DMS79 (cell line): Measurements from ENCODE around the gene ABLIM1.

Experiments
- DNase-seq: peaks from one replicate; lab custom pipeline; 2025; lab: John Stamatoyannopoulos, UW

Gene ABLIM1

DNA sequence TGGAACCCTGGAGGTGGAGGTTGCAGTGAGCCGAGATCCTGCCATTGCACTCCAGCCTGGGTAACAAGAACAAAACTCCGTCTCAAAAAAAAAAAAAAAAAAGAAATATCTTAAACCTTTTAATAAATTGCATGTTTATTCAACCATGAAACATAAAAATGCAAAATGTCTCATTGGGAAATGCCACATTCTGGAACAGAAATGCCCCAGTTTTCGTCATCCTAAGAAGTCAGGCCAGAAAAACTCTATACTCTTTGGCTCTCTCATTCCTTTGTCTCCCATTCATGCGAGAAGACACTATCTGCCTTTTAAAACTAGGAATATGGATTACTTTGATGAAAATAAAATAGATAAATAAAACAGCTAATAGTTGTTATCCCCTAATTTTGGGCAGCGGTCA is 21.5 kb upstream of the ABLIM1 start:
- DNase-seq: no peak

DNA sequence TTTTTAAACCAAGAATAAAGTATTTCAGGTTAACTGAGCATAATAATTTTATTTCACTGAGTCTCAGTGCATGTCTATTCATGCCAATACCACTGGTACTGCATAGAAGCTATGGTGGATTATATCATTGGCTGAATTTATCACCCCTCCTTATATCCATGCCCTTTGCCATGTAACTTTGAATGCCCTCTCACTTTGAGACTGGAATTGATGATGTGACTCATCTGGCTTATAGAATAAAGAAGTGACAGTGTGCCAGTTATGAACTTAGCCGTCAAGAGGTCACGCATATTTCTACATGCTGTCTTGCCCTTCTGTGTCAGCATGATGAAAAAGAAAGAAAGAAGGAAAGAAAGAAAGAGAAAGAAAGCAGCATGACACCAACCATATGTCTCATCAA is 20.7 kb upstream of the ABLIM1 start:
- DNase-seq: no peak

DNA sequence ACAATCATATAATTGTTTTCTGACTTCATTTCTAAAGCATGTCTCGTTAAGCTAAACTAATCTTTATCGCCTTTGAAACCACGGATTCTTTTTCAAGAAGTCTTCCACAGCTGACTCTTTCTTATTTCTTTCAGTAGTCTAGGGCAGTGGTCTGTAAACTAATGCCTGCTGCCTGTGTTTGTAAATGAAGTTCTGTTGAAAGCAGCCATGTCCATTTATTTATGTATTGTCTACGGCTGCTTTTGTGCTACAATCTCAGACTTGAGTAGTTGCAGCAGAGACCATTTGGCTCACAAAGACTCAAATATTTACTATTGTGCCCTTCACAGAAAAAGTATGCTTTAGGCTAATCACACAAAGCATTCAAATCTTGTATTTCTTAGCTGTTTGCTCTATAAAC is 20.3 kb upstream of the ABLIM1 start:
- no peak for DNase-seq

DNA sequence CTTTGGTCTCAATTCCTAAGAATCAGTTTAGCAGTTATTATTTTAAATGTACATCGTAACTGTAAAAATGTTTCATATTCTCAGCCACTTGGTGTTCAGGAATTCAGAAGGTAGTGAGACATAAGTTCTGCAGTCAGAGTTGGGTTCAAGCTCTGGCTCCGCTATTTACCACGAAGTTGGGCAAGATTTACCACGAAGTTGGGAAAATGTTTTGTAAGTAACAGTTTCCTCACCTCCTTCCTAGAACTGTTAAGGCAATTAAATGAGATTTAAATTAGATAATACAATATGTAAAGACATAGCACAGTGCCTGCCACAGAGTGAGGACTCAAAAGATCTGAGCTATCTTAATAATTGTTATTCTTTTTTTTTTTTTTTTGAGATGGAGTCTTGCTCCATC is 16.3 kb upstream of the ABLIM1 start:
- no peak for DNase-seq

DNA sequence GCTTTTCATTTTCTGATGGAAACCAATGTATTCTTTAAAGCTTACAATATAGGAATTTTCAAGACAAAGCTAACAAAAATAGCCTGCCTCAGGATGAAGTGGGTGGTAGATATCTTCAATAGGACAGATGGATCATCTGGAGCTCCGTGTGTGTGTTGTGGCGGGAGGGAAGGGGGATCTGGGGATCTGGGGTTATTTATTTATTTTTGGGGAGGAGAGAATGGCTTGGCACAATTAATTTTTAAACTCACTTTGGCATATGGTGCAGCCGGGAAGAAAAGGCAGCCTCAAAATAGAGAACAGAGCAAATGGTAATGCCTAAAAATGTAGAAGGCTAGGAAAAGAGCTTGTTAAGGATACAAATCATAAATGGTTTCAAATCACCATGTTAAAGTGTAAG is 11.6 kb upstream of the ABLIM1 start:
- DNase-seq: no peak

DNA sequence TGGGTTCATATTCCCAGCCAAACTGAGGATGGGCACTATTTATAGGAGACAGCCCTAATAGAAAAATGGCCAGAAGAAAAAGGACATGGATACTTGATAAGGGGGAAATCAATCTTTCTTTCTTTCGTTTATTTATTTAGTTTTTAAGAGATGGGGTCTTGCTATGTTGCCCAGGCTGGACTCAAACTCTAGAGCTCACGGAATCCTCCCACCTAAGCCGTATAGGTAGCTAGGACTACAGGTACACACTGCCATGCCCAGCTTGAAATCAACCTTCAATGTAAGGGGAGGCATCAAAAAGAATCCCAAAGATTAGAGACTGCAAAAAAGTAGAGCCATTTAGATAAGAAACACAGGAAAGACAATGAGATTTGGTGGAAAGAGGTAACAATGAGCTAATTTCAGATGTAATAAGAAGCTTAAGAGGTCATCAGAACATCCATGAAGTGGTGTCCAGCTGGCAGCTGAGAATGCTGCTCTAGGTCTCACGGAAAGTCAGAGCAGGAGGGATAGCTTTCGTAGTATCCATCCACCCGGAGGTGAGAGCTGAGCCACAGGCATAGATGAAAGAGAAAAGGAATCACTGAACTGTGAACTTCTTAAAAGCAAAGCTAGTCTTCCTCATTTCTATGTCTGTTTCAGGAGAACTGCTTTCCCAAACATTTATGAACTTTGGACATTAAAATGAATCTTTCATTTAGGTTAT is 10.5 kb upstream of the ABLIM1 start:
- no peak for DNase-seq

DNA sequence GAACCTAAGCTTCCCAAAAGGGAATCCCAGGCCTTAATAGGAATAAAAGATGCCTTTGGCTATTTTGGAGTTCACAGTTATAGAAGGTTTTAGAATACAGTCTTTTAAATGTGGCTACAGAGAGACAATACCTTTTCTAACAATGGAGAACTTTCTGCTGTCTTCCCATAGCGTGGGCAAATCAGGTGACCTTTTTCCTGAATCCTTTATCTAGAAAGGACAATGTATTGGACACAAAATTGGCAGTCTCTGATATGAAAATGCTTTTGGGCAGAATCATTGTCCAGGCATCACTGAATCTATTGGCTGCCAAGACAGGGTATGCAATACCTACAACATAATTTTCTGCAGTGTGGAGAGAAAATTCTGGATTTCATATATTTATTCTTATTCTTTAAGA is 7.8 kb upstream of the ABLIM1 start:
- no peak for DNase-seq

DNA sequence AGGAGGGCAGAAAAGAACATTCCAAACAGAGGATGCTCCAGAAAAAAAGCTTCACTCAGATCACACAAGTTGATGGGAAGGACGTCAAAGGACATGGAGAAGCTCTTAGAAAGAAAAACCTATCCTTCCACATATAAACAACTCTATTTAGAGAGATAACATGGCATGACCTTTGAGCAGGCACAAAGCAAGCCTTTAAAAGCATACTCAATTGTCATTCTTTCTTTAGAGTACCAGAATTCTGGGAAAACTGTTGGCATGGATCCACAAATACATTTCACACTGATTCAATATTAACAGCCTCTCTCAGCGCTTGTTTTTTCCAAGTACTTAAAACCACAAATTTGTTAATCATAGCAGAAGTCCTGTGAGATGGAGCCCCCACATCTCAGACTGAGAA is 7.3 kb upstream of the ABLIM1 start:
- DNase-seq: no peak

DNA sequence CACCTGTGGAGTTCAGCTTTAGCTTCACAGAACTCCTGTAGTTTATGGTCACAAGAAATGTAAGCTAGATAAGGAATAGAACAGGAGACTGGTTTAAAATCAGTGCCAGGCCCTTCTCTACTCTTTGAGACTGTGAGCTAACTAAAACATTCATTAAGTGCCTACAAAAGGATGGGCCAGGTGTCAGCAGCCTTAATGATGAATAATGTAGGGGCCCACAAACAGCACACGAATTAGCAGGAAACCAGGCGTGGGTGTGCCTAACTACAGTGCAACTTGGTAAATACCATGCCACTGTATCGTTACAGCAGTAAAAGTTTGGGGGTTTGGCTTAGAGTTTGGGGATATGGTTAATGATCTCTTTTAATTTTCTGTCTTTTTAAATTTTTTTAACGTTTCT is 6.1 kb upstream of the ABLIM1 start:
- no peak for DNase-seq

DNA sequence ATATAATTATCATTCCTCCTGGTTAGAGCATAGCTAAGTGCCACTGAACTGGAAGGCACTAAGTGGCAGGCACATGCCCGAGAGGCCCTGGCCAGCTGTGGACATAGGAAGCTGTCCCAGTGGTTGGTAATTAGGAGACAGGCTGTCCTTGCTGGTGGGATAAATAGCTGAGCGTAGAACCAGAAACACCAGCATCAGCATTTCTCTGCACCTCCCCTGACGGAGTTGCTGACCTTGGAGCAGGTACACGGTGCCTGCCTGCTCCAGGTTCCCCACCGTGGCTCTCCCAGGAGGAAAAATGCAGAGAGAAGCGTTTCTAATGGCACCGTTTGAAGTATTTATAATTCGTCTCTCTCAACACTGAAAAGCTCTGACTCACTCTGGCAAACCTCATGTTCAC is 5.6 kb upstream of the ABLIM1 start:
- no peak for DNase-seq

DNA sequence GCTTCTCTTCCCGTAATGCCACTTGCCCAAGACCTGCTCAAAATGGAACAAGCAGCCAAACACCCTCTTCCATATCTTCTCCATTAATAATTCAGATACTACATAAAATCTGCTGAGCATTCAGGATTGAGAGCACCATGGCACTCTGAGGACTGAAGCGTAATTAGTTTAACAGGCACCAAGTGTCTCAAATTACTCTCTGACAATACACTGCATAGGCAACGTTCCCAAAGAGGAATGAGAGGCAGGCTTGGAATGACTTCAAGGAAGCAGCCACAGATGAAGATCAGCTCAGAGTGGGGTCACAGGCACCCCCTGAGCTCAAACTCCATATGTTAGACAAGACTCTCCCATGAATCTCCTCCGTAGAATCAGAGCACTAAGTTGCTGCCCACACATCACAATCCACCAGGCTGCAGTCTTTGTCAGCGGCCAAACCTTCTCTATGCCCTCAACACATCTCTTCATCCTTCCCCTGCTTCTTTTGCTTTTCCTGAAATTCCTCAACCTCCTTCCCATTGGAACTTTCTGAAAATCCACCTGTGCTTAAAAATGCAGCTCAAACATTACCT is 4.7 kb upstream of the ABLIM1 start:
- DNase-seq: peak; percentile 25

DNA sequence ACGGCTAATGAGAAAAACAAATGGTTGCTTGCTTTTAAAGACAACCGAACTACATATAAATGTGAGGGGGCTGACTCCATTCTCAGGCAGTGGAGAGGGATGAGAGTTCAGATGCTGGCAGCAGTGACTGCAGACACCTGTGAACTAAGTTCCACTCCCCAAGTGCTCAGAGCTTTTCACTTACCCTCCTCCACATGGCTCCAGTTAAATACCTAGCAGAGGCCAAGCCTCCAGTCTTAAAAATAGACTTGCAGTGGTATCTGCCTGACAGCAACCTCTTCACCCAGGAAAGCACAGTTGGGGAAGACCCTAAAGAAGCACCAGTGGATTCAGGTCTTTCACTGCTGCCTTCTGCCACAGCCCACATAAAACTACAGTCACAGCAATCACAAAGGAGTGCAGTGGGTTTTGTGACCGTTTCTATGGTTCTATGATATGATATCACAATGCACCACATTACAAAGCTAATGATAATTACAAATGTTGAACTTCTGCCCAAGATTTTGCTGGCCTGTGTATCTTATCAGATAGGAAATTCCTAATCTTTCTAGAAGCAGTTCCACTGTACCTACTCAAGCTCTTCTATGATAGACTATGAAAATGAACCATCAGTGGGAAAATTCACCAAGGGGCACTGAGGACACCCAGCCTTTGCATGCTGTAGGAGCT is 3.3 kb upstream of the ABLIM1 start:
- no peak for DNase-seq

DNA sequence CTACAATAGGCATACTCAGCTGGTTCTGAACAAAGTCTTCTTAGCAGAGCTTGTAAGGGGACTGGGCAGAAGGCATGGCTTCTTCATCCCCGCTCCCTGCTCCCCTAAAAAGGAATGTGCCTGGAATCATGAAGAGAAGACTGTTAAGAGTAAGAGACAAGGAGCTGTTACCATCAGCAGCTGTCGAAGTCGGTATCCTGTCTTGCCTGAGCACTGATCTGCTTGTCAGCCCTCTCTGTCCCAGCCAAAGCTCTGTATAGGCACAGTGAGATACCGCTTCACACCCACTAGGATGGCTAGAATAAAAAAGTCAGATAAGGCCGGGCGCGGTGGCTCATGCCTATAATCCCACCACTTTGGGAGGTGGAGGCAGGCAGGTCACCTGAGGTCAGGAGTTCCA is 2.4 kb downstream of the ABLIM1 start:
- DNase-seq: no peak

DNA sequence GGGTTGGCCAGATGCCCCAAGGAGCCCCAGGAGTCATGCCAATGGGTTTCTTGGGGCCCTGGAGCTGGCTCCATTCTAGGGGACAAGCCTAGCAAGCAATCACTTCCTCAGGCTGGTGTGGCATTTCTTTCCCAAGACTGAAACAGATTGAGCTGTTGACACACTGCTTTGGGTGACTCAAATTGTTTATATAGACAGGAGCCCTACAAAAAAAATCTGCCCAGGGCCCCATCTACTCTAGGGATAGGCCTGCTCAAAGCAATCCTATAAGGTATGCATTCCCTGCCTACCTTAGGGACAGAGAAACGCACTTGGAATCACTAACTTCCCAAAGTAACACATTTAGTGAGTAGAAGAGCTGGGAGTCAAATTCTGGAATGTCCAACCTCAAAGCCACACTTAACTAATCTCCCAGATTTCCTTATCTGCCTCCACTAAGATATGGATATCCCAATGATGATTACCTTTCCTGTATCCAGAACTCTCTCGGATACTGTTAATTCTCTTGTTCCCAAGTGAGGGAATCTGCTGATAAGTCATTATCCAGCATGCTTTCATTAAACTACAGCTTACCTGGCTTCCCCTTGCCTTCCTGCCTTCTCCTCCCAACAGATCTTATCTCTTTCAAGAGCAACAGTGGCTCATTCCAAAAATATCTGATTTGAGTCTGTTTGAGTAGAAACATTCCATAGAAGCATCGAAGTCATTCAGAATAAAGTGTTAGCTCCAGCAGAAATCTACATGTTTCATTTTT is 3.1 kb downstream of the ABLIM1 start:
- no peak for DNase-seq

DNA sequence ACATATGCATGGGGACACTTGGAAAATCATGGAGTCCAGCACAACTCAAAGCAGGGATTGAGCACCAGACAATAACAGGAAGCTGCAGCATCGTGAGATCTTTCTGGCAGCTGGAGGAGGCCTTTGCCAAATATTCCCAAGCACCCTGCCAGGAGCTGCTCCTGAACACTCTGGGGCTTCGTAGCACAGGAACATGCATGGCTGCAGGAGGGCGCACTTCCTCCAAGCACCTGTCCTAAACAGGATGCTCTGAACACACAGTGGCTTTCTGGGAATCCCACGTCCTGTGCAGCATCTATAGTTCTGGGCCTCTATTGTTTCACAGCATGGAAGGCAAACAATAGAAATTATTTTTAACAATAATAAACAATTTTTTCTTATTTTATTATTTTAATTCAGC is 4.1 kb downstream of the ABLIM1 start:
- no peak for DNase-seq

DNA sequence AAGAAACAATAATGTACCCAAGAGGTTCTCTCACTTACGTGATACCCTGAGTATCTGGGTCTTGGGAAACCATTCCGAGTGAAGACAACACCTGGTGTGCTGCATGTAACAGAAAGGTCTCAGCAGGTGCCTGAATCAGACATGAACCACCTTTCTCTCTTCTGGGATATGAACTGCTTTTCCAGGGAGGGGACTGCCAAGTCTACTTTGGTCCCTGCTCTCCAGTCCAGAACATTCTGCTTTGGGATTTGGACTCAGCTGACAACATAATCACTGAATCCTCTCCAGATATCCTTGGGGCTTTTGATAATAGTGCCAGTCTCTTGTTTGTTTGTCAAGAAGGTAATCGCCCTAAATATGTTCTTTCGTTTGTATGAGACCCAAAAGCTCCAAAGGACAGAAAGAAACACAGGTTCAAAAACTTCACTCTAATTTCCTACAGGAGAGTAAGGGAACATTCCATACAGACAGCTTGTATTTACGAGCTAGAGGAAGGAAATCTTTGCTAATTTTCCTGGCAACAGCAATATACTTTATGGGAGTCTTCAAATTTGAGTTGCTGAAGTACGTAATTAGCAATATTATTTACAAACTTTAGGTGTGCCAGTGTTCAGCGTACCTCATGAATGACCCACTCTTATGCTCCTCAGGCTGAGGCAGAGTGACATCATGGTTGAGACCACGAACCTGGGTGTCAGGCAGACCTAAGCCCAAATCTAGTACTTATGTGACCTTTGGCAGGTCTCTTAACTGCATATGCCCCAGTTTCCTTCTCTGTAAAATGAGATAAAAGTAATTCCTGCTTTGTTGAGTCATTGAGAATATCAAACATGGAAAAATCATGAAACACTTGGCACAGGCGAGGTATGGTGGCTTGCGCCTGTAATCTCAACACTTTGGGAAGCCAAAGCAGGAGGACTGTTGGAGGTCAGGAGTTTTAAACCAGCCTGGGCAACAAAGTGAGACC is 5.4 kb downstream of the ABLIM1 start:
- DNase-seq: no peak

DNA sequence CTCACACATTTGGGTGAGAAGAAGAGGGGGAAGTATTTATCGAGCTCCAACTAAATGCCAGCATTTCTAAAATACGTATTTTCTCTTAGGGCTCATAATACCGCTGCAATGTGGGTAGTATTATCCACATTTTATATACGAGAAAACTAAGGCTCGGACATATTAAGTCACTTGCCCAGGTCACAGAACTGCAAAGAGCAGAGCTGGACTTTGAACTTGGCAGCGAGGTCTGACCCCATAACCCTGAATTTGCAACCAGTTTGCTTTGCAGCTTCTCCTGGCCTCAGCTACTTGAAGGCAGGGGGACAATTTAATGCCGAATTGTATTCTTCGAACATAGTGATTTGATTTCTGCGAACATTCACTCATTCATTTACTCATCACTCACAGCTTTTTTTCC is 7.2 kb downstream of the ABLIM1 start:
- DNase-seq: no peak

DNA sequence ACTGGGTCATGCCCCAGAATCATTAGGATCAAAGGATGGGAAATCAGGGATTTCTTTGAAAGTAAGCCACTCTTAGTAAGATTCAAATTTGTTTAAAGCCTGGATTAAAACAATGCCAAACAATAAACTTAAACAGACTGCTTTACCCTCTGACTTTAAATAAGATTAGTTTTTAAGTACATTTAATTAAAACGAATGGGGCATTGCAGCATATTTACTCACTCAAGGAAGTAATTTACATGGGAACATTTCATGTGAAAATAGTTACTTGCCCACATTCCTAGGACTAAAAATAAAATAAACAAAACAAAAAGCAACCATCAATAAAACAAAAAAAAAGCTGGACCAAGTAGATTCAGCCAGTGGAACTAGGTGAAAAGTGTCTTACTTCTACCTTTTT is 7.8 kb downstream of the ABLIM1 start:
- DNase-seq: no peak

DNA sequence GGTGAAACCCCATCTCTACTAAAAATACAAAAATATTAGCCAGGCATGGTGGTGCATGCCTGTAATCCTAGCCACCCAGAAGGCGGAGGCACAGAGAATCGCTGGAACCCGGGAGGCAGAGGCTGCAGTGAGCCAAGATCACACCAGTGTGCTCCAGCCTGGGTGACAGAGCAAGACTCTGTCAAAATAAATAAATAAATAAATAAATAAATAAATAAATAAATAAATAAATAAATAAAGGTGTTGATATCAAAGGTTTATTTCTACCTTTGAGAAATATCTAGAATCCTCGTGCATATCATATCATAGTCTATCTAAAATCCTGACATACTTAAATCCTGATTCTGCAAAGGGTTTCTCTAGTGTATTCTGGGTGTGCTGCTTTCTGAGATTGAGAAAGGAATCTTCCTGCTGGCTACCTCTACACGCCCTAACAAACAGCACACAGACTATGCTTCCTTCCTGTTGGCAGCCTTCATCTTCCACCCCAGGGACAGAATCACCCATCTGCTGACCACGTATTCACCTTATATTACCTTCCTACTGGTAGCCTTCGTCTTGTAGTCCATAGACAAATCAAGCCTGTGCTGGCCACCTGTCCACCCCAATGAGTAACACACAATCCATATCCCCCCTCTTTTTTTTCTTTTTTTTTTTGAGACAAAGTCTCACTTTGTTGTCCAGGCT is 8.7 kb downstream of the ABLIM1 start:
- no peak for DNase-seq

DNA sequence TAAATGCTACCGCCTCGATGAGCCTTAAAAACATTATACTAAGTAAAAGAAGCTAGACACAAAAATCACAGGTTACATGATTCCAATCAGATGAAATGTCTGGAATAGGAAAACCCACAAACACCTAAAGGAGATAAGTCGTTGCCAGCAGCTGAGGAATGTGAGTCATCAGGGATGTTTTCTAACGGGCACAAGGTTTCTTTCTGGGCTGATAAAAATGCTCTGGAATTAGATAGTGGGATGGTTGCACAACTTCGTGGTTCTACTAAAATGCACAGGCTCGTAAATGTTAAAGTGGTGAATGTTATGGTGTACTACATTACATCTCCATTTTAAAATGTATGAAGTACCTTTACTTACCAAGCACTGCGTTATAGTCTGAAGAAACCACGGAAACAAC is 9.7 kb downstream of the ABLIM1 start:
- DNase-seq: no peak

DNA sequence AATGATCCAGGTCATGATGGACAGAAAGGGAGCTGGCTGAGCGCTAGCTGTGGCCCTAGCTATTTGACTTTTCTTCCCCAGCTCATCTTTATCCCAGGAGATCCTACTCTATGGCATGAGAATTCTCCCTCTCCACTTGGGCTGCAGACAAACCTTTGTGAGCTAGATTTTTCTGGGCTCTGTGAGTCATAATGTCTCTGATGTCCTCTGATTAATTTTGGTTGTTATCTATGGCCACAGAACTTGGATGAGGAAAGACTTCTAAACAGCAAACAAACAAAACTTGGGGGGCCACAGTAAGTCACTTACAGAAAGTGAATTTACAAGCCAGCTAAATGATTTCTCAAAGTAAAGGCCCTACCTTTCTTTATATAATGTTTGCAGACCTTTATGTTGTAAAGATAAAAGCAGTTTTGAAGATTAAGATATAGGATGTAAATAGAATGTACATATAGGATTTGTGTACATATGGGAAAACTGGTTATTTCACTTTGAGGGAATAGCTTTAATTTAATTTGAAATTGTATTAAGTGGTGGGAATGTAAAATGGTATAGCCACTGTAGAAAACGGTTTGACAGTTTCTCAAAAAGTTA is 10.4 kb downstream of the ABLIM1 start:
- DNase-seq: no peak
